ENCODE data around the gene CYB561A3.

Gene CYB561A3

DNA sequence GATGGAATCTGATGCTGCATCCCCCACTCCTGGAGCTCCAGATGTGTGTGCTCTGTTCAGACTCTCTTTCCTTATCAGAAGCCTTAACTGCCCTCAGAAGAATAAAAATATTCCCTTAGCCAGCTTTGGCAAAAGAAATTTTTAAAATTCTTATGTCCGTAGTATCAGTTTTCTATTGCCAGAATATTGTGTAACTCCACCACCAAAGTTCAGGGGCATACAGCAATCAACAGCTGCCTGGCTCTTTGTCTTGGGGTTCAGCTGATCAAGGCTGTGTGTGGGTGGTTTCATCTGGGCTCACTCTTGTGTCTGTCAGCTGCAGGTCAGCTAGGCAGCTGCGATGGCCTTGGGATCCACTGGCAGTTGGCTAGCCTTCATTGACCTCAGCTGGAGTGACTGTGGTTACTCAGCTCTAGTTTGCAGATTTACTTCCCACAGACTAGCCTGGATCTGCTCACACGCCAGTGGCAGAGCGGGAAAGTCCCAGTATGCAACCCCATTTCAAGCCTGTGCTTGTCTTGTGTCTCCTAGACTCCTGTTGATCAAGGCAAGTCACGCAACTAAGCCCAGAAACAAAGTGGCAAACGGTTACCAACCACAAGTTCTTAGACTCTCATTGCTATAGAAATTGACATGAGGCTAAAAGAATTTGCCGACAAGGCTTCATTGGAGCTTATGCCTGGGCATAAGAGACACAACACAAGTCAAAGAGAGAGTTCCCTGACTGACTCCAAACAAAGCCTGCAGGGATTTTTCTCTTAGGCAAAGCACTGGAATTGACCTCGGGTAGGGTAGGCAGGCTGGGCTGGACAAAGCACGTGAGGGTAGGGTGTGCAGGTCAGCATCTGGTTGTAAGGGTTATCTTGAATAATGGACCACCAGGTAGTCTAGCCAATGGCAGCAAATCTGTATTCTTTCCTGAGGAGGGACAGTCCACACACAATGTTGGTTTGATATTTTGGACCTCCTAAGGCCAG is 8.0 kb upstream of the CYB561A3 start:
- DNase-seq, result peak; percentile 48

DNA sequence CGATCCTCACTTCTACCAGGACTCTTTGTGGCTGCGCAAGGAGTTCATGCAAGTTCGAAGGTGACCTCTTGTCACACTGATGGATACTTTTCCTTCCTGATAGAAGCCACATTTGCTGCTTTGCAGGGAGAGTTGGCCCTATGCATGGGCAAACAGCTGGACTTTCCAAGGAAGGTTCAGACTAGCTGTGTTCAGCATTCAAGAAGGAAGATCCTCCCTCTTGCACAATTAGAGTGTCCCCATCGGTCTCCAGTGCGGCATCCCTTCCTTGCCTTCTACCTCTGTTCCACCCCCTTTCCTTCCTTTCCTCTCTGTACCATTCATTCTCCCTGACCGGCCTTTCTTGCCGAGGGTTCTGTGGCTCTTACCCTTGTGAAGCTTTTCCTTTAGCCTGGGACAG is 7.0 kb upstream of the CYB561A3 start:
- no peak for DNase-seq

DNA sequence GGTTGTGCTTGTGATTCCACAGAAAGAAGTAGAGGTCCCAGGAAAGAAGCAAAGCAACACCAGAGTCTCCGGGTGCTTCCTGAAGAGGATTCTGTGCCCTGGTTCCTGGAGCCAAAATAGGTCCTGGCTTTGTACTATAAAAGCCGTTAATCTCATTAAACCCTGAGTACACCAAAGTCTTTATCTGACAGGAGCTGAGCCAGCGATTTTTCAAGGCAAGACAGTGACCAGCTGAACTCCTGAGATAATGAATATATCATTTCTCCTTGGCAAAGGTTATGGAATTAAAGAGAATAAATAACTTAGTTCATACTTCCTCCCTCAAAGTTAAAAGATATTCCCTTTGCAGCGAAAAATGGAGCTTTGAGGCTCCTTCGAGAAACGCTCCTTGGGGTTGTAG is 5.7 kb upstream of the CYB561A3 start:
- no peak for DNase-seq

DNA sequence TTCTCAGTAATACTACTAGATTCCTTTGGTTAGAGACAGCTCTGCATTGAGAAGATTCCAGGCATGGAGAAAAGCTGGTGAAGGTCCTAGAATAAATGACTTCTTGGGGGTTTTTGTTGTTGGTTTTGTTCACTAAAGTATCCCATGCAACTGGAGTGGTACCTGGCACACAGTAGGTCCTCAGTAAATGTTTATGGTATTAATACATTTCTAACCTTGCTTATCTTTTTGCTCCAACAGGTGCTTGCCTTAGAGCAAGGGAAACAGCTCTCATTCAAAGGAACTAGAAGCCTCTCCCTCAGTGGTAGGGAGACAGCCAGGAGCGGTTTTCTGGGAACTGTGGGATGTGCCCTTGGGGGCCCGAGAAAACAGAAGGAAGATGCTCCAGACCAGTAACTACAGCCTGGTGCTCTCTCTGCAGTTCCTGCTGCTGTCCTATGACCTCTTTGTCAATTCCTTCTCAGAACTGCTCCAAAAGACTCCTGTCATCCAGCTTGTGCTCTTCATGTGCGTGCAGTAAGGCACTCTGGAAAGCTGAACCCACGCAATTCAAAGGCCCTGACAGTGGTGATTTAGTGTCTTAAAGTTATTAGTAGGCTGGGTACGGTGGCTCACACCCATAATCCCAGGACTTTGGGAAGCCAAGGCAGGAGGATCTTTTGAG is 2.5 kb upstream of the CYB561A3 start:
- DNase-seq, result no peak

DNA sequence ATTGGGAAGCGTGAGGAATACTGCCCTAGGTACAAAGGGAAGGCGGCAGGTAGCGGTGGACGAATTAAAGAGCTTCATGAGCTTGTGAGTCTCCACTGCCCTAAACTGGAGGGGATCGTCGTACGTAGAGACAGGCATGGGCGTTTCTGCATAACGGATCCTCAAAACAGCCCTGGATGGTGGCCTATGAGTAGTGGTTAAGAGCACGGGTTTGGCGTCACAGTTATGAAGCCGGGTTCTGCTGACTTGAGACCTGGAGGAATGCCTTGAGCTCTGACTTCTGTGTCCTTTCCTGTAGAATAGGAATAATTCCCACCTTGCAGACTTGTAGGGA is 827 bp upstream of the CYB561A3 start:
- peak; percentile 43 for DNase-seq

DNA sequence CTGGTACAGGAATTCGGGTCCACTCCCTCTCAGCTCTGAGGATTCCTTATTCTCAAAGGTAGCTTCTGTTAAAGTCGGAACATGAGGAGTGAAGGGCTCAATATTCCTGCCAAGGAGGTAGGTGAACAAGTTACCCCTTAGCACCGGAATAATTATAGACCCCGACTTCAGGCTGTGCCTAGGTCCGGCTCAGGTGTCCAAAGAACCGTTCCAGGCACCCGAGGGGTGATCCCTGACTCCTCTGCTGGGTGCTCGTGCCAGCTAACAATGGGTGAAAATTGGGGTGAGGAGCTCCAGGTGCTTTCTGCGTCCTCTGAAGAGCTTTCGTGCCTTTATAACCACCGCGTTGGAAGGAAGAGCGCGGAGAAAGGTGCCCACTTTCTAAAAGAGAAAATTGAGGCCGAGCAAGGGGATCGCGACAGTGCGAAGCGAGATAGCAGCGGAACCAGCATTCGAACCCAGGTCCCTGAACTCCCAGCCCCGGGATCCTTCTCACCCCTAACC is 393 bp downstream of the CYB561A3 start:
- no peak for DNase-seq

DNA sequence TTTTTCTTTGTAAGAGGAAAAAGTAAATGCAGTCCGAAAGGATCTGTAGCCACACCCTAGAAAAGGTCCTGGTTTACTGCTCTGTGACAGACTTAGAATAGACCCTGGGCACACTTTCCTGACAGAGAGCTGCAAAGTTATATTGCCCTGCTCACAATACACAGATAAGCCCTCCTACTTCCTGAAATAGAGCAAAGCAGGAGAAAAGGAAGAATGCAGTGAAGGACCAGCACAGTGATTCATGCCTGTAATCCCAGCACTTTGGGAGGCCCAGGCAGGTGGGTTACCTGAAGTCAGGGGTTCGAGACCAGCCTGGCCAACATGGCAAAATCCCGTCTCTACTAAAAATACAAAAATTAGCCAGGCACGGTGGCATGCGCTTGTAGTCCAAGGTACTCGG is 2.2 kb downstream of the CYB561A3 start:
- DNase-seq, result no peak

DNA sequence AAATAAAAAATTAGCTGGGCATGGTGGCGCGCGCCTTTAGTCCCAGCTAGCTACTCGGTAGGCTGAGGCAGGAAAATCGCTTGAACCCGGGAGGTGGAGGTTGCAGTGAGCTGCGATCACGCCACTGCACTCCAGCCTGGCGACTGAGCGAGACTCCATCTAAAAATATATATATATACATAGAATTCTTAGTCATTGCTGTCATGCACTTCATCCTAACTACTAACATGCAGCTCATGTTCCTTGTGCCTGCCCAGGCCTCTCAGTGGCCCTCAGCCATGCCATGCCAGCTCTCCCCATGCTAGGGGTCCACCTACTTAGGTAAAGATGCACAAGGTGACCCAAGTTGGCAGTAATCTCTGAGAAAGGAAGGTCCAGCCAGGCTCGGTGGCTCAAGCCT is 3.1 kb downstream of the CYB561A3 start:
- DNase-seq, result no peak

DNA sequence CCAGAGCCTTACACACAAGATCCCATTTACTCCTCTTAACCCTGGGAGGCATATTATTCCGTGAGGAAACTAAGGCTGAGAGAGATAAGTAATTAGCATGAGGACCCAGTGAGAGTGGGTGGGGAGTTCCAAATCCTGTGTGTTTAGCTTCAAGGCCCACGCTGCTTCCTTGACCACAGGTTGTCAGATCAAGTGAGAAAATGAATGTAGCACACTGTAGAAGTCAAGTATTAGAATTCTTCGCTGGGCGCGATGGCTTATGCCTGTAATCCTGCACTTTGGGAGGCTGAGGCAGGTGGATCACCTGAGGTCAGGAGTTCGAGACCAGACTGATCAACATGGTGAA is 3.8 kb downstream of the CYB561A3 start:
- DNase-seq, result no peak

DNA sequence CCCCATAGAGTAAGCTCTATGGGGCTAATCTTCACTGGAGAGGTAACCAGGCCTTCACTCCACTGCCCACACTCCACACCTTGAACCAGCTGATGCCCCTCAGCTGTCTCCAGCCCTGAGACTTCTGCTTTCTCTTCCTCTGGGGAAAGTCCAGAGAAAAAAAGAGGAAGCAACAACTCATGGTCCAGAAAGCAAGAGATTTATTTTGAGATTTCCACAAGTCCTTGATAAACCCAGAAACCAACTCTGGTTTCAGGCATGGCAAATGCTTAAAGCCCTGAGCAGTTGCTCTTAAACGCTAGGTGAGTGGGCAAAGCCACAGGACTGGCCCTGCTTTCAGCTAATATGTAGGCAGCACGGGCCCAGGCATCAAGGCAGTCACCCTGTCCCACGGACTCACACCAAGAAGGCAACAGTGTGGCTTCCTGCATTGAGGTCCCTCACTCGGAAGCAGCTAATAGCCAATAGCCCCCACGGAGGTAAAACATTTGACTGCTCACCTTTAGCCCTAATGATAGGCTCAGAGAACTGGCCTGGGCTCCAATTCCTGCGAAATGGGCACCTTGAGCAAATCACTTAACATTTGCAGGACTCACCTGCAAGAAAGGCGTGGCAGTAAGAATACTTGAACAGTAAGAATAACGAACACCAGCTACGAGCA is 4.3 kb downstream of the CYB561A3 start:
- no peak for DNase-seq

DNA sequence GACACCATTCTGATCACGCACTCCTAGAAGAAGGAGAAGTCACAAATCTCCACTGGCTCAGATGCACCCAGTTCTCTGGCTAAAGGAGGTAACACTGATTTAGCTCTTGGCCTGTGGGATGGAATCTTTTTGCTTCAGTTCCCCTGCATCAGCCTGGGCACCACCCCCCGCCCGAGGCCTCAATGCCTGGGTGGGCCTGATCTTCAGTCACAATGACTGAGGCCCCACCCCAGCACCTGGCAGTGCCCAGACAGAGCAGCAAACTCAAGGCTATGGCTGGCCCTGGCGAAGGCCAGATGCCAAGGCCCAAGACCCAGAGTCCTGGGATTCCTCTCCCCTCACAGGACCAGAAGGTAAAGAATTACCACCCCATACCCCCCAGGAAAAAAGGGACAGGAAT is 5.0 kb downstream of the CYB561A3 start:
- no peak for DNase-seq

DNA sequence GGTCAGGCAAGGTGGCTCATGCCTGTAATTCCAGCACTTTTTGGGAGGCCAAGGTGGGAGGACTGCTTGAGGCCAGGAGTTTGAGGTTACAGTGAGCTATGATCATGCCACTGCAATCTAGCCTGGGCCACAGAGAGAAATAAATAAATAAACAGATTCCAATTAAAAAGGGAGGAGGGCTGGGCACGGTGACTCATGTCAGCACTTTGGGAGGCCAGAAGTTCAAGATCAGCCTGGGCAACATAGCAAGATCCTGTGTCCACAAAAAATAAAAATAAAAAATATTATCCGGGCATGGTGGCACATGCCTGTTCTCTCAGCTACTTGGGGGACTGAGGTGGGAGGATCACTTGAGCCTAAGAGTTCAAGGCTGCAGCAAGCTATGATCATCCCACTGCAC is 7.5 kb downstream of the CYB561A3 start:
- DNase-seq, result no peak

DNA sequence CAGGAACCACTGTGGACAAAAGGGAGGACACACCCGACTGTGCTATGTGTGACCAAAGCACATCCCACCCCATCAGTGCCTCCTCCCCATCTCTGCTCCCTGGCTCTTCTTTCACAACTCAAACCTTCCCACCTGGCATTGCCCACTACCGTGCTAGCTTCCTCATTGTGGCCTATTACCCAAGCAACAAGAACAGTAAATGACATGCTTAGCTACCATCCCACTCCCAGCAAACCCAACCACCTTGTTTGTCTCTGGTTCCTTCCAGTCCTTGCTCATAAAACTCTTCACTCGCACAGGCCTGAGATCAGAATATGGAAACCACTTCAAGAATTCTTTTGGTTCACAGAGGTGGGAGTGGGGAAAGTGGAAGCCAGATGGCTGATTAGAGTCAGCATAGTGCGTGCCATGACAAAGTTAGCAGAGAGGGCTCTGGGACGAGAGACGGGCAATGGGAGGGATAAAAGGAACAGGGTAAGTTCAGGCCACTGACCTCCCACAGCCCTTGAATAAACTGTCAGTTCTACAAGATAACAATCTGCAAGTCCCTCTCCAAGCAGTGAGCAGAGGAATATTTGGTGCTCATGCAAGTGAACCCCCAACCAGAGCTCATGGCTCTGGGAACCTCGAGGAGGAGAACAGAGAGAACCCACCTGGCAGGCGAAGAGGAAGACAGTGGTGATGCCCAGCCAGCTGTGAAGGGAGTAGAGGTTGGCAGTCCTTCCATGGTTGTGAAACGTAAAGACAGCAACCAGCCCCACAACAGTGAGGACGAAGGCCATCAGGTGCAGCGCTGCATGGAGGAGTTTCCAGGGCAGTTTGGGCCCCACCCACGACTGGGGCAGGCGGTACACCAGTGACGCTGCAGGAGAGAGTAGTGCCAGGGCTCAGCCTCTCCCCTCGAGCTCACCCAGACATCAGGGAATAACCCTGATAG is 8.3 kb downstream of the CYB561A3 start:
- DNase-seq, result no peak

DNA sequence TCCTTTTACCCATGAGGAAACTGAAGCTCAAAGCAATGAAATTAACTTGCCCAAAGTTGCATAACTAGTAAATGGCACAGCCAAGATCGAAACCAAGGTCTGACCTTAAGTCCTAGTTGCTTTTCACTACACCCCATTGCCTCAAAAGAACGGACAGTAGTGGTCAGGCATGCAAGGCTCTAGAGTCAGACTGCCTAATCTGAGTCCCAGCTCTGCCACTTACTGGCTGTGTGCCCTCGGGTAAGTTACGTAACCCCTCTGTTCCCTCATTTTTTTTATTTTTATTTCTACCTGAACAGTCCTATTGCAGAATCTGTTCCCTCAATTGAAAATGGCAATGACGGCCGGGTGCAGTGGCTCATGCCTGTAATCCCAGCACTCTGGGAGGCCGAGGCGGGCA is 9.6 kb downstream of the CYB561A3 start:
- no peak for DNase-seq

DNA sequence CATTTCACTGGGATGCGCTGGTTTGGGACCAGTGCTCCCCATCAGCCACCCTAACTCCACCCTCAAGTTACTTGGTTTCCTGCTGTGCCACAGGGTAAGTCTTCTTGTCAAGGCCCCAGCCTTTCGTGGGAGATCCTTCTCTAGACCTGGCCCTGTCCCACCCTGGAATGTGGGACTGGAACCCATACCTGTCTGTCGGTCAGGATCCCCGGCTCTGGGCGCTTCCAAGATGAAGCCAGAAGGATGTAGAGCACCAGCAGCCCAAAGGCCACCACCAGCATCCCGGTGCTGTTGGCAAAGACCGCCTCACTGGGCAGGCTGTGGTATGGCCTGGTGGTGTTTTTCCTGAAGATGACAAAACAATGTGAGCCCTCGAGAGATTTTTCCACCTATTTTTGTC is 10.9 kb downstream of the CYB561A3 start:
- no peak for DNase-seq

DNA sequence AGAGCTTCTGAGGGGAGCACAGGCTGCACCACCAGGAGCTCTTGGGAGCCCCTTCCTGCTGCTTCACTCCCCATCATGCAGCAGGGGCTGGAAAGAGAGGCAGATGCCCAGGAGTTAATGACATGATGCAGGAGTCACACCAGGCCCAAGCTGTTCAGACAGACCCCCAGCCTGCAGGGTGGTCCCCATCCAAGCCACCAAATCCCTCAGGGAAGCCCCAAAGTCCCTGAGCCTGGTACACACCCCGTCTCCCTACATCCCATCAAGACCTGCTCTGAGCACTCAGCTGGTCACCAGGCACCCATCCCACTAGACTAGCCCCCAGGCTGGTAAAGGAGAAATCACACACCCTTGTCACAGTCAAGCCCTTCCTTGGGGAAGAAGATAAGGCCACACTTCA is 11.3 kb downstream of the CYB561A3 start:
- no peak for DNase-seq

DNA sequence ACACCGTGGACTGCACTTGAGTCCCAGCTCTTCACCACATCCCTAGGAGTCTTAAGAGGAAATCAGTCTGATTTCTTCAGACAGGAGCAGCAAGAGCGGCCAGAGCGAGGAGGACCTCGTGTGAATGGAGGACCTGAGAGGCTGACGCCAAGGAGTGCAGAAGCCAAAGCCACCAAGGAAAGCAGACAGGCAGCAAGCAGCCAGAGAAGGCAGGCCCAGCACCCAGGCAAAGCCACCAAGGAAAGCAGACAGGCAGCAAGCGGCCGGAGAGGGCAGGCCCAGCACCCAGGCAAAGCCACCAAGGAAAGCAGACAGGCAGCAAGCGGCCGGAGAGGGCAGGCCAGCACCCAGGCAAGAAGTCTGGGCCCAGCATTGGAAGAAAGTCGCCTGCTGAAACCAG is 11.8 kb downstream of the CYB561A3 start:
- DNase-seq, result no peak

DNA sequence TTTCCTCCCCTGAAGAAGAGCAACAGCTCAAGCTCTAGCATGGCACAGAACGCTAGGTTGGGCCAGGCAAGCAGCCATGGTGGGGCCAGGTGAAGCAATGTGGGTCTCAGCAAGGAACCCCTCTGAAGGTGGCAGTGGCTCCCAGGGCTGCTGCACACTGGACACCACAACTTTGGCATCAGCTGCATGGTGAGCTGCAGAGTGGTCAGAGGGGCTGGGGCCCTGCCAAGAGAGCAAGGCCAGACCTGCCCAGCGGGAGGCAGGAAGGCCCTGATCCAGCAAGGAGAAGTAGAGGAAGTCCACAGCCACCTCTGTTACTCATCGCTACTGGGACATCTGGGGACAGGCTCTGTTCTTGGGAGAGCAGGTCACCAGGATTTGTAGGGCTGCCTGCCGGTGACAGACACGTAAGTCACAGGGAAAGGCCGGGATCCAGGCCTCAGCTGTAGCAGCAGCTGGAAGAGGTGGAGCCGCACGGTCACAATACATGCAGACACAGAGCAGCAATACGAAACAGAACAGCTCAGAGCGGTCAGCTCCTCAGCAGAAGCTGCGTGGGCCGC is 12.4 kb downstream of the CYB561A3 start:
- no peak for DNase-seq

DNA sequence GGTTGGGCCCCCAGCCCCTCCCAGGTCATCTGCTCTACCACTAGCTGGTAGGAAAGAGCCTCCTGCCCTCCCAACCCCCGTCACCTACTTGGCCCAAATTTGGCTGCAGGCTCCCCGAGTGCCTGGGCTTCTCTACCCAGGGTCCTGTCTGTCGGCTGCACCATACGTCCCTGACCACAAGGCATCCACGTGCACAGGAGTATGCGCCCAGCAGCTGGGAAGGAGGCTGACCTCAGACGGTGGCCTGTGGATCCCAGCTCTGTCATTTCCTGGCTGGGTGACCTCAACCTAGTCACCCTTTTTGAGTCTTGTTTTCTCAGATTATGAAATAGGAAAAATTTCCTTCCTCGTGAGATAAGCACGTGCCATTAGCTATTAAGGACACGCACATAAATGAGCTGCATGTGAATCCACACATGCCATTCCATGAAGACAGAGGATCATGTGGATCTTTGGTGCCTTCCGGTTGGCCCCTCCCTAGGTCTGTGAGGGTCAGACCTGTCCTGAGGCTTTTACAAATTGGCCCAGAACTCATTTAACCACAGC is 13.7 kb downstream of the CYB561A3 start:
- DNase-seq, result peak; percentile 42

DNA sequence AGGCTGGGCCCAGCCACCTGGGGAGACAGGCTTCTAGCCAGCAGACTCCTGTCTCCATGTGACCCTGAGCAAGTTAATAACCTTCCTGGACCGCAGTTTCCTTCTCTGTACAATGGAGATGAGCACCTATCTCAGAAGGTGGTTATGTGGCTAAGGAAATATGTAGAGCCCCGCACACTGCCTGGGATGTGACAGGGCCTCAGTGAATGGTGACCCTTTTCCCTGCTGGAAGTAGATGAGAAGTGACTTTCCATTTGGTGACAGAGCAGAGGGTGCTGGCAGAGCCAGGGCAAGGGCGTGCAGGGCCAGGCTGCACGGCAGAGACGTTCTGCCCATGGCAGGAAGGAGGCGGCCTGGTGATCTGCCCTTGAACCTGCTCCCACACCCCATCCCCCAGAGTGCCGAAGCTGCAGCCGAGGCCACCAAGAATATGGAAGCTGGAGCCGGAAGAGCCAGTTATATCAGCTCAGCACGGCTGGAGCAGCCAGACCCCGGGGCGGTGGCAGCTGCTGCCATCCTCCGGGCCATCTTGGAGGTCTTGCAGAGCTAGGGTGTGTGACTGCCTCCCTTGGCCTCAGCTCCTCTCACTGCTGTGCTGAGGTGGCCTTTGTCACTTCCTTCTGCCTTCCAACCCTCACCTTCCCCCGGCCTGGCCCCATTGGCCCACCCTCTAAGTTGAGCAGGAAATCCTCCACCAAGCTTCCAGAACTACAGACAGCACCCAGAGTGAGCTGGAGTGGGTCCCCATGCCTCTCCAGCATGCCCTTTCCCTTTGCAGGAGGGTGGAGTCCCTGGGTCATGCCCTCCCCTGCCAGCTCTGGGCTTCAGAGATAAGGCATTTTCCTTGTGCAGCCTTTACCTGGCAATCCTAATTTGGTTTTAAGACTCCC is 15.5 kb downstream of the CYB561A3 start:
- DNase-seq, result no peak

DNA sequence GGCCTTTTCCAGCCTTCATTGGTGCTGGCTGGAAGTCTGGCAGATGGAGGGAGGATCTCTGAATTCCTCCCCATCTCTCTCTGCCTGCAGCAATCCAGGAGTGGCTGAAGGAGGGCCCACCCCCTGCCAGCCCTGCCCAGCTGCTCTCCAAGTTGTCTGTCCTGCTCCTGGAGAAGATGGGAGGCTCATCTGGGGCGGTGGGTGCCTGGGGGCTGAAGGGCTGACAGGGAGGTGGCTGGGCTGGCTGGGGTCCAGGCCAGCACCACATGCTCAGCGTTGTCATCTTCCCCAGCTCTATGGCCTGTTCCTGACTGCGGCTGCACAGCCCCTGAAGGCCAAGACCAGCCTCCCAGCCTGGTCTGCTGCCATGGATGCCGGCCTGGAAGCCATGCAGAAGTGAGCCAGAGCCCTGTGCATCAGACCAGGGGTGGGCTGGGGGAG is 16.5 kb downstream of the CYB561A3 start:
- DNase-seq, result peak; percentile 9

Data from EL (cell line).